ENCODE results near the gene PDE4DIP. TPM values are rescaled to one million over a fixed set of nuclear protein-coding genes. Genes with fewer than 3 reads are reported as not detected.
"Not testable (repeated sequence)": the region's sequence is repeated elsewhere in the genome, so short reads cannot be mapped to it uniquely, and the experiment has no call there.

PDE4DIP gene
- polyA plus RNA-seq, 3 donors from 2014 or later, result 3.2 to 13.4 (median 4.6) TPM

- not testable (repeated sequence) for H3K9me3 Mint-ChIP-seq; H3K27me3 Mint-ChIP-seq (ENCODE audit: low read depth in 3 of 3); H3K4me3 Mint-ChIP-seq; H3K4me1 Mint-ChIP-seq; H3K36me3 Mint-ChIP-seq; H3K27ac Mint-ChIP-seq; DNase-seq
These were observed 76.8 kb downstream of the PDE4DIP start for GRCh38 chr1:148921047-148921446.

- not testable (repeated sequence) for H3K4me1 Mint-ChIP-seq; H3K9me3 Mint-ChIP-seq; H3K36me3 Mint-ChIP-seq; H3K4me3 Mint-ChIP-seq; DNase-seq; H3K27ac Mint-ChIP-seq; H3K27me3 Mint-ChIP-seq (ENCODE audit: low read depth in 3 of 3)
These were observed 79.6 kb downstream of the PDE4DIP start for GRCh38 chr1:148923798-148924197.

GRCh38 chr1:148927645-148928044, 83.4 kb downstream of the PDE4DIP start:
- H3K4me1 Mint-ChIP-seq, result not testable (repeated sequence)

GRCh38 chr1:148929253-148929652, 85.0 kb downstream of the PDE4DIP start:
- DNase-seq; H3K4me3 Mint-ChIP-seq; H3K27ac Mint-ChIP-seq; H3K4me1 Mint-ChIP-seq; H3K27me3 Mint-ChIP-seq (ENCODE audit: low read depth in 3 of 3); H3K9me3 Mint-ChIP-seq; H3K36me3 Mint-ChIP-seq: not testable (repeated sequence)

More at GRCh38 chr1:148927645-148928044, 83.4 kb downstream of the PDE4DIP start:
- H3K9me3 Mint-ChIP-seq; H3K36me3 Mint-ChIP-seq; DNase-seq; H3K27ac Mint-ChIP-seq; H3K27me3 Mint-ChIP-seq (ENCODE audit: low read depth in 3 of 3); H3K4me3 Mint-ChIP-seq: not testable (repeated sequence)

DNA sequence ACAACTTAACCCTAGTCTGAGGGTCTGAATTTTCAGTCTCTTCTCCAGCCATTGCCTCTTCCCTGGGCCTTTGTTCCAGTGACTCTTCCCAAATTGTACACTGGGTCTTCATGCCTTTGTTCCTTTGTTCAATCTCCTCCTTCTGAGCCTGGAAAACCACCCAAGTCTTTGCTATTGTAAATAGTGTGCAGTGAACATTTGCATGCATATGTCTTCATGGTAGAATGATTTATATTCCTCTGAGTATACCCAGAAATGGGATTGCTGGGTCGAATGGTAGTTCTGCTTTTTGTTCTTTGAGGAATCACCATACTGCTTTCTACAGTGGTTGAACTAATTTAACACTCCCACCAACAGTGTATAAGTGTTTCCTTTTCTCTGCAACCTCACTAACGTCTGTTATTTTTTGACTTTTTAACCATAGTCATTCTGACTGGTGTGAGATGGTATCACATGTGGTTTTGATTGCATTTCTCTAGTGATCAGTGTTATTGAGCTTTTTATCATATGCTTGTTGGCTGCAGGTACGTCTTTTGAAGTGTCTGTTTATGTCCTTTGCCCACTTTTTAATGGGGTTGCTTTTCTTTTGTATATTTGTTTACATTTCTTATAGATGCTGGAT, 91.3 kb downstream of the PDE4DIP start:
- H3K9me3 Mint-ChIP-seq, result not testable (repeated sequence)

DNA sequence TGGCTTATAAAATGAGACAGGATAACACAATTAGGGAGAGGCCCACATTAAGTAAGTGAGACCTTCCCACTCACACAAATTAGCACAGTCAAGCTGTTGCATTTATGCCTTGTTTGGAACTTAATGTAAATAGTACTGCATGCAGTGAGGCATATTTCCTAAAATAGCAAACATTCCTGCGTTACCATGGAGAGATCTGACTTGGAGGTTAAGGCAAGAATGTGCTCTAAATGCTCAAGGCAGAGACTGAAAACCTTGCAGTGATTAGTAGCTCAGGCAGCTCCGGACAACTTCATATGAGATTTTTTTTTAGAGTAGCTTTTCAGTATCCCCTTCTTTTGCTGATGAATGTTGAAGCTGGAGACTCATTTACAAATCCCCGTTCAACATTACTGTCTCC, 98.7 kb downstream of the PDE4DIP start:
- not testable (repeated sequence) for H3K36me3 Mint-ChIP-seq; H3K27me3 Mint-ChIP-seq (ENCODE audit: low read depth in 3 of 3); H3K27ac Mint-ChIP-seq; H3K4me3 Mint-ChIP-seq; H3K4me1 Mint-ChIP-seq; DNase-seq; H3K9me3 Mint-ChIP-seq

More for the DNA sequence above, 91.3 kb downstream of the PDE4DIP start:
- H3K4me1 Mint-ChIP-seq; H3K27me3 Mint-ChIP-seq (ENCODE audit: low read depth in 3 of 3); DNase-seq; H3K27ac Mint-ChIP-seq; H3K4me3 Mint-ChIP-seq; H3K36me3 Mint-ChIP-seq: not testable (repeated sequence)

GRCh38 chr1:148945130-148945529, 100.9 kb downstream of the PDE4DIP start:
- not testable (repeated sequence) for H3K4me3 Mint-ChIP-seq; H3K4me1 Mint-ChIP-seq; H3K36me3 Mint-ChIP-seq; H3K9me3 Mint-ChIP-seq; DNase-seq; H3K27ac Mint-ChIP-seq; H3K27me3 Mint-ChIP-seq (ENCODE audit: low read depth in 3 of 3)

- H3K27ac Mint-ChIP-seq; H3K9me3 Mint-ChIP-seq; H3K4me3 Mint-ChIP-seq; H3K36me3 Mint-ChIP-seq; H3K27me3 Mint-ChIP-seq (ENCODE audit: low read depth in 3 of 3); H3K4me1 Mint-ChIP-seq: not testable (repeated sequence)
- DNase-seq, result peak in 2 of 3 donors; percentile 5 to 14
These were observed 104.5 kb downstream of the PDE4DIP start for GRCh38 chr1:148948768-148949167.

DNA sequence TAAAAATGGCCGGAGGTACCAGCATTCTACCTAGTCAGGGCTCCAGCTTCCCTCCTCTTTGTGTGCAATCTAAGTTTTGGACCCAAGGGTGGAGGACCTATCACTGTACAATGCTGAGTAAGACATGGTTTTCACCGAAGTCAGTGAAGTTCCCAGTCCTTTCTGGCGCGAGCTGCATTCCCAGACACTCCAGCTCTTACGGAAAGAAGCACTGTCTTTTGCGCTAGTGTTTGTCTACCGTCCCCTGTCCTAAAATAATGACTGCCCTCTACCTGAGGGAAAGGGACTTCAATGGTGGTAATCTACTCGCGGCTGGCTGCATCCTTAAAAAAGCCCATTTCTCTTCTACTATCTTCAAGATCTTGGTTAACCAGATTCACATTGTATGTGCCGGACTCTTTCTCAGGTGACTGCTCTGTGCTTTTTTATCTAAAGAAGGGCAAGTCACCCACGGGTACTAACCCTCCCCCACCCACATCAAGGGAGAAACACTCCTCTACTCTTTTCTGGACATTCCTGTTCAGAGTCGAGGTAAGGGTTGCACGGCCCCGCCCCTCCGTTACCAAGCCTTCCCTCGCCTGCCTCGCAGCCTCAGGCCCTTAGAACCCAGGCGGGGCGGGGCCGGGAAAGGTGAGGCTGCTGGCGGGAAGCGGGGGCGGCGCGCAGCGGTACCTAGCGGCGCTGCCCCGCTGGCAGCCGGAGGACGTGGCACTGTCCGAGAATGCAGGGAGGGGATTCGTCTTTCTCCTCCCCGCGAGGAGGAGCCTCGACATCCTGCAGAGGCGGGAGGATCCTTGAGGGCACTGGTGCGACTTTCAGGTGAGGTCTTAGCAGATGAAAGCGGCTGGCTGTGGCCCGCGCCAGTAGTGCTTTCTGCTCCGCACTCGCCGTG, 107.4 kb downstream of the PDE4DIP start:
- not testable (repeated sequence) for H3K36me3 Mint-ChIP-seq; H3K27me3 Mint-ChIP-seq (ENCODE audit: low read depth in 3 of 3); H3K9me3 Mint-ChIP-seq
- Mint-ChIP-seq H3K4me3 (peak overlapping the region; percentile 87 to 91 (median 88)), H3K4me1 (peaks cover 11 to 15% of the 10 kb centered on the region in 2 donors), H3K27ac (peak overlapping the region in 5 of 6 donors; percentile 45 to 83 (median 78))
- peak; percentile 79 to 81 (median 79) for DNase-seq

GRCh38 chr1:148952253-148952937, 108.2 kb downstream of the PDE4DIP start:
- peaks cover 11 to 15% of the 10 kb centered on the region in 2 donors for H3K4me1 Mint-ChIP-seq
- not testable (repeated sequence) for H3K36me3 Mint-ChIP-seq; H3K9me3 Mint-ChIP-seq; H3K27me3 Mint-ChIP-seq (ENCODE audit: low read depth in 3 of 3)
- H3K4me3 Mint-ChIP-seq, result peak overlapping the region; percentile 87 to 91 (median 88)
- H3K27ac Mint-ChIP-seq, result peak overlapping the region in 1 of 6 donors; percentile 22
- peak; percentile 77 to 79 (median 78) for DNase-seq

GRCh38 chr1:148952938-148953616, 108.8 kb downstream of the PDE4DIP start:
- Mint-ChIP-seq H3K4me1 (peaks cover 11 to 15% of the 10 kb centered on the region in 2 donors), H3K27ac (peak overlapping the region in 1 of 6 donors; percentile 55), H3K4me3 (peak overlapping the region; percentile 83 to 89 (median 87))
- not testable (repeated sequence) for H3K36me3 Mint-ChIP-seq; H3K27me3 Mint-ChIP-seq (ENCODE audit: low read depth in 3 of 3); H3K9me3 Mint-ChIP-seq
- peak in 1 of 3 donors; percentile 6 for DNase-seq

- not testable (repeated sequence) for H3K27me3 Mint-ChIP-seq (ENCODE audit: low read depth in 3 of 3); H3K27ac Mint-ChIP-seq; H3K9me3 Mint-ChIP-seq; H3K36me3 Mint-ChIP-seq; DNase-seq
- Mint-ChIP-seq H3K4me3 (peak overlapping the region; percentile 13 to 77 (median 51)), H3K4me1 (peaks cover 11 to 15% of the 10 kb centered on the region in 2 donors)
These were observed 109.5 kb downstream of the PDE4DIP start for GRCh38 chr1:148953730-148954129.

GRCh38 chr1:148958343-148958742, 114.1 kb downstream of the PDE4DIP start:
- H3K27me3 Mint-ChIP-seq (ENCODE audit: low read depth in 3 of 3); H3K4me3 Mint-ChIP-seq; H3K27ac Mint-ChIP-seq; H3K9me3 Mint-ChIP-seq; H3K4me1 Mint-ChIP-seq; DNase-seq; H3K36me3 Mint-ChIP-seq: not testable (repeated sequence)

Measured in immature natural killer cell (primary cell).